SKM-1 treated with dmso at 0.1 percent for 144 hours (cell line): ENCODE results near the gene CDK5R2.
"Not testable (repeated sequence)": the region's sequence is repeated elsewhere in the genome, so short reads cannot be mapped to it uniquely, and the experiment has no call there.

Experiments used
- DNase-seq: peaks from one replicate; lab custom pipeline; 2025; ENCODE audit not compliant: unreplicated experiment; lab: John Stamatoyannopoulos, UW

Gene CDK5R2

DNA sequence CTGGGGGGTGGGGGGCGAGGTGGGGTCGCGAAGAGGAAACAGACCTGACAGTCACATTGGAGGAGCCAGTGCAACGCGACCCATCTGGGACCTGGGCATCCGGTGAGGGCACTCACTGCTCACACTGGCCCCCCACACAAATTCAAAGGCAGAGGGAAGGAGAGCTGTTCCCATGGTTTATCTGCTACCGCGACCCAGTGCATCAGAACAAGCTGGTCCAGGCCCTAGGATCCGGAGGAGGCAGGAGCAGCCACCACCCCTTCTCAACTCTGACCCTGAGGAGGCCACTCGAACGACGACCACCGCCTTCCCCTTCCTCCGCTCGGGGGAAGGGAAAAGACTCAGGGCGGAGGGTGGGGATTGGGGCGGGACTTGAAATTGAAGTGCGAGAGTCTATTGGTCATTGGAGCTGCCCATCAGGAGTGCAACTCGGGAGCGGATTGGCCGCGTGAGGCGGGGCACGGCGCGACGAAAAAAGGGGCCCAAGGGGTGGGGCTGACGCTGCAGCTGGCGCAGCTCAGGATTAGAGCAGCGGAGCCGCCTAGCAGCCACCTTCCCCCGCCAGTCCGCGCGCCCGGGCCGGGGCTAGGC, at the start of gene CDK5R2:
CDK5R2 (plus strand) TSS at position 526 of the 591 bp plus-strand sequence. CDS start 155 bp downstream, outside the sequence.
- no peak for DNase-seq

DNA sequence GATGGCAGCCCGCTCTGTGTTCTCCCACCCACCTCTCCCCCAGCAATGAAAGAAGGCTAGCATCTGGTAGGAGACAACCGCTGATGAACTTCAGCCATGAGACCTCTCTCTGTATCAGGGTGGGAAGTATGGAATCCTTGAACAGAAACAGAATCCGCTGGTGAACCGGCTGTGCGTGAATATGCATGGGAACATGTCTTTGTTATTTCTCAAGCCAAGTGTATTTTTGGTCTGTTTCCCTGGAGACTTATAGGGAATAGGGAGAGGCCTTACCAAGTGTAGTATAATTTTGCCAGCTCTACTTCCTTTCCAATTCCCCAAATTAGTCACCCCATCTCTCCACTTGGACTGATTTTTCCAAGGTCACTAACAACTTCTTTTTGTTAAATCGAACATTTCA, 48.7 kb upstream of the CDK5R2 start:
- no peak for DNase-seq

DNA sequence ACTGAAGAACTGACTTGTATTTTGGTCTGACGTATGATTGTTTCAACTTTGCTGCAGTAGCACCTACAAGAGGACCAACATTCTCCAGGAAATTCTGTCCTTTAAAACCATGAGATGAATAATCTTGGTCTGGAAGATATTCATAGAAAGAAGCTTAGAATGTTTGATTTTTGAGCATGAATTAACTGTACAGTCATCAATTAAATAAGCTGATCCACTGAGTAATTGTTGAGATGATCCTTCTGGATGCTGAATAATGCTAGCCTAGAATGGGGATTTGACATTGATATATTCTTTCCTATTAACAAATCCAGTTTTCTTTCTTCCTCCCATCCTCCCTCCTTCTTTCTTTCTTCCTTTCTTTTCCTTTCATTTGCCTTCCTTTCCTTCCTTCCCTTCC, 39.0 kb upstream of the CDK5R2 start:
- DNase-seq, result no peak

DNA sequence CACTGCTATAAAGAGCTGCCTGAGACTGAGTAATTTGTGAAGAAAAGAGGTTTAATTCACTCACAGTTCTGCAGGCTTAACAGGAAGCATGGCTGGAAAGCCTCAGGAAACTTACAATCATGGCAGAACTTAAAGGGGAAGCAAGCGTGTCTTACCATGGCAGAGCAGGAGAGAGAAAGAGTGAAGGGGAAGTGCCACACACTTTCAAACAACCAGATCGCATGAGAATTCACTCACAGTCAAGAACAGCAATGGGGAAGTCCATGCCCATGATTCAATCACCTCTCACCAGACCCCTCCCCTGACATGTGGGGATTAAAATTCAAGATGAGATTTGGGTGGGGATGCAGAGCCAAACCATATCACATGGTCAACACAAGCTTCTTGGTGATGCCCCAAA, 34.7 kb upstream of the CDK5R2 start:
- no peak for DNase-seq

DNA sequence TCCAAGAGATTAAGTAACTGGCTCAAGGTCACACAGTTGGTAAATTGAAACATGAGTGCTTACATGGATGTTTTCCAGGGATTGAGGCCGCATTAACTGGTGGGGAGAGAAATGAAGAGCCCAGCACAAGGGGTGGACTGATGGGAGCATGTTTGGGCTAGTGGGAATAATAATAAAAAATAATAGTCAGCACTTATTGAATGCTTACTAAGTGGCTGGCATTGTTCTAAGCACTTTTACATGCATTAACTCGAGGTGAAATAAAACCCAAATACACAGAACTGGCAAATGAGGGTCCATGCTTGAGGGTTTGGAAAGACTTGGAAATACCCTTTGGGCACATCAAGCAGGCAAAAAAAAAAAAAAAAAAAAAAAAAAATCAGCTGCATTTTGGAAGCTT, 34.0 kb upstream of the CDK5R2 start:
- DNase-seq, result no peak

DNA sequence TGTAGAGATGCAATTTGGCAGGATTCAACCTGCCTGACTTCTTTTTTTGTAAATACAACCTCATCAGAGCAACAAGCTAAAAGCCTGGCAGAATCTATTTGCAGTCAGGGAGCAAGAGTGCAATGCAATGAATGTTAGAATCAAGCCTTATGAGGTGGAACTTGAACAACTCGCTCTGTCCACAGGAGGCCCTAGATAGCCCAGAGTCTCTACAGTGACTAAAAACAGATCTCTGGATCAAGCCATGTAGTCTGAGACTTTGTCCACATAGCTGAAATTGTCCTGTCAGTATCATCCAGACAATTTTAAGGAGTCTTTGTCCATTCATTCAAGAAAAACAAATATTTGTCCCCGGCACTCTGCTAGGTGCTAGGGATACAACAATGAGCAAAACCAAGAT, 32.0 kb upstream of the CDK5R2 start:
- DNase-seq, result no peak

DNA sequence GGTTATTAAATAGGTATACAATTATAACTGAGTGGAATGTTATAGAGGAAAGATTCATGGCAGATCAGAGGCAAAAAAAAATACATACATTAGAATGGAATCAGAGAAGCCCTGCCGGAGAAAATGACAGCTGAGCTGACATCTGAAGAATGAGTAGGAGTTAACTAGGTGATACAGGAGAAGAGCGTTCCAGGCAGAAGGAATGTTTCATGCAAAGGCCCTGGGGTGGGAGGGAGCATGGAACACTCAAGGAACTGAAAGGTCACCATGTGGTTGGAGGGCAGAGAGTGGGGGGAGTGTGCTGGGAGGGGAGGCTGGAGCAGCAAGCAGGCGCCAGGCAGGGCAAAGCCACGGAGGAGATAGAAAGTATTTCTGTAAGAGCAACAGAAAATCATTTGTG, 31.6 kb upstream of the CDK5R2 start:
- DNase-seq, result no peak

DNA sequence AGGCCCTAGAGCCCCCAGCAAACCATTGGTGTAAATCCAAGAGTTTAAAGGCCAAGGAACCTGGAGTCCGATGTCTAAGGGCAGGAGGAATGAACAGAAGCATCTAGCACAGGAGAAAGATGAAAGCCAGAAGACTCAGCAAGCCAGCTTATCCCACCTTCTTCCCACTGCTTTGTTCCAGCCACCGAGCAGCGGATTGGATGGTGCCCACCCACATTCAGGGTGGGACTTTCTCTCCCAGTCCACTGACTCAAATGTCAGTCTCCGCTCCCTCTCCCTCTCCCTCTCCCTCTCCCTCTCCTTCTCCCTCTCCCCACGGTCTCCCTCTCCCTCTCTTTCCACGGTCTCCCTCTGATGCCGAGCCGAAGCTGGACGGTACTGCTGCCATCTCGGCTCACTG, 29.0 kb upstream of the CDK5R2 start:
- DNase-seq, result not testable (repeated sequence)

DNA sequence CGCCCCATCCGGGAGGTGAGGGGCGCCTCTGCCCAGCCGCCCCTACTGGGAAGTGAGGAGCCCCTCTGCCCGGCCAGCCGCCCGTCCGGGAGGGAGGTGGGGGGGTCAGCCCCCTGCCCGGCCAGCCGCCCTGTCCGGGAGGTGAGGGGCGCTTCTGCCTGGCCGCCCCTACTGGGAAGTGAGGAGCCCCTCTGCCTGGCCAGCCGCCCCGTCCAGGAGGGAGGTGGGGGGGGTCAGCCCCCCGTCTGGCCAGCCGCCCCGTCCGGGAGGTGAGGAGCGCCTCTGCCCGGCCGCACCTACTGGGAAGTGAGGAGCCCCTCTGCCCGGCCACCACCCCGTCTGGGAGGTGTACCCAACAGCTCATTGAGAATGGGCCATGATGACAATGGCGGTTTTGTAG, 27.7 kb upstream of the CDK5R2 start:
- not testable (repeated sequence) for DNase-seq

DNA sequence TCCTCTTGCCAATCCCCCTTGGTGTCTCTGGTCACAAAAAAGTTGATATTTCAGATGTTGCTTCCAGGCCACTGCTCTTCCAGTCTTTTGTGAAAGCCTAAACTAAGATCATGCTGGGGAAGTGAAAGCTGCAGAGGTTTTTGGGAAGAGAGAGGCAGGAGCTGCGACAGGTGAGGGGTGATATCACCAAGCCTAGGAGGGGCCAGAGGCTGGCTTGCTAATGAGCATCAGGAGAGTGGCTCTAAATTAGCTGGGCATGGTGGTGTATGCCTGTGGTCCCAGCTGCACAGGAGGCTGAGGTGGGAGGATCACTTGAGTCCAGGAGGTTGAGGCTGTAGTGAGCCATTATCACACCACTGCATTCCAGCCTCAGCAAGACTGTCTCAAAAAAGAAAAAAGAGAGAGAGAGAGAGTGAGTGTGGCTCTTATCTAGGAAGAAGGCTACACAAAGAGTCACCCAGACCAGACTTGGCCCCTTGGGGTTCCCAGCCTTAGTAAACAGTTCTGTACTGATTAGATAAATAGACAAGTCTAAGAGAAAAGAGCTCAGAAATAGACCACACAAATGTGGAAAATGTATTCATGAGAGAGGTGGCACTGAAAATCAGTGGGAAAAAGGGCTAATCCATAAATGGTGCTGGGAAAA, 14.6 kb upstream of the CDK5R2 start:
- DNase-seq, result no peak

DNA sequence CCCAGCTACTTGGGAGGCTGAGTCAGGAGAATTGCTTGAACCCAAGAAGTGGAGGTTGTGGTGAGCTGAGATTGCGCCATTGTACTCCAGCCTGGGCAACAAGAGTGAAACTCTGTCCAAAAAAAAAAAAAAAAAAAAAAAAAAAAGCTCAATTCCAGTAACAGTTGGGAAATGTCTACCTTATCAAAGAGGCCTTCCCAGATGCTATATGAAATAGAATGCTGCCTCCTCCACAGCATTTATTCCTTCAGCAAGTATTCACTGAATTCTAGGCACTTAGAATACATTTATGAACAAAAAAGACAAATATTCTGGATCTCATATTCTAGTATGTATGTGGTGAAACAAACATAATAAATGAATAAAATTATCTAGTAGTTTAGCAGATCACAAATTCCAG, 12.8 kb upstream of the CDK5R2 start:
- no peak for DNase-seq

DNA sequence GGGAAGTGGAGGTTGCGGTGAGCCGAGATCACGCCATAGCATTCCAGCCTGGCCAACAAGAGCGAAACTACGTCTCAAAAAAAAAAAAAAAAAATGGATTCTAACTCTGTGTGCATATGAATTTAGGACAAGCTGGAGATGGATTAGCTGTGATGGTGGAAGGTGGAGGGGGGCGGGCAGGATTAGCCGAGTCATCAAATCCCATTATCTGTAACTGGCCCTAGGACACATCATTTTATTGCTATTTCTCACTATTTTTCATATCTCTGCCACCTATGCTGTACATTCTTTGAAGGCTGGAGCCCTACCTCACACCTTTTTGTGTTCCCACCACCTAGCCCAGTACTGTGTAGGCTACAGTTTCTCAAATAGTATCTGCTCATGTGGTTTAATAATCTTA, 7.3 kb upstream of the CDK5R2 start:
- DNase-seq, result no peak

DNA sequence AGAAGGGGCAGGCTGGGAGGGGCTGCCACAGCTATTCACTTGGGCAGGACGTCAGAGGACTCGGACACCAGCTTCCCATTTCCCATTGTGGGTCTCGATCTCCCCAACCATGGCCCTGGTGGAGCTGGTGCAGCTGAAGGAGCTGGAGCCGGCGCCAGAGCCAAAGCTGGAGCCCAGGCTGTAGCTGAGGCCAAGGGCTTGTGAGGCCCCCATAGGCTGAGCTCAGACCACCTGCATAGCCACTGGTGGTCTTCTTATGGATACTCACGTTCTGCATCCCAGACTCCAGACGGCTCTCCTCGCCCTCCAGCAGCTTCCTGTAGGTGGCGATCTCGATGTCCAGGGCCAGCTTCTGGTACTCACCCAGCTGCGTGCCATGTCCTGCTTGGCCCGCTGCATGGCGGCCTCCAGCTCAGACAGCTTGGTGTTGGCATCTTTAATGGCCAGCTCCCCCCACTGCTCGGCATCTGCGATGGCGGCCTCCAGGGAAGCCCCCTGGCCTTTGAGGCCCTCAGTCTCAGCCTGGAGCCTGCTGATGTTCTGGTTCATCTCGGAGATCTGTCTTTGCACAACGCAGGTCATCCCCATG, 6.0 kb upstream of the CDK5R2 start:
- no peak for DNase-seq

DNA sequence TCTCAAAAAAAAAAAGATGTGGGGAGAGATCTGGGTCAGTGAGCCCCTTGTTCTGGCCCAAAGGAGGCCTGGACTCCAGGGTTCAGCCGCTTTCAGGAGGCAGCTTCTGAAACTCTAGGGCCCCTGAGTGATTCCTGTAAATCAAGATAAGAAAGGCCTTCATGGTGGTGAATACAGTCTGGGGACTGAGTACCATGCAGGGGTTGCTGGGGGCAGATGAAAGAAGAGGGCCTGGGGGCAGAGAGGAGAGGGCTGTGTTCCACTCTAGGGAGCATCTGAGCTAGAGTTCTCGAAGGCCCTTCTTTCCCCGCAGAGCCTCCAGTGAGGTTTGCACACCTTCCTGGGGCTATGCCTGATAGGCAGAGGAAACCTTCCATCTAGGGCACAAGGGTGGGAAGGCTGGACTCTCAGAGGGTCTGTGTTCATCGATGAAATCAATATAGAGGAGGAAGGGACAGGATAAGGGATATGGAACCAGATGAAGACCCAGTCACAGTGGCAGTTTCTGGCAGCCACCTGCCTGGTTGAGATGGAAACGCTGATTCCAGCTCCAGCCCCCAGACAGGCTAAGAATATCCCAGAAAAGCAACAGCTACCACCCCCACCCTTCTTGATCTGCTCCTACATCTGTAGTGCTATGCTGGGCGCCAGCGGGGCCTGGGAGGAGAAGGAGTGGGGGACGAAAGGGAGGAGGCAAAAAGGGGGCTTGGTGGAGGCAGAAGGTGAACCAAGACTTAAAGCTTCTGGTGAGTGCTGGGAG, 4.7 kb upstream of the CDK5R2 start:
- no peak for DNase-seq

DNA sequence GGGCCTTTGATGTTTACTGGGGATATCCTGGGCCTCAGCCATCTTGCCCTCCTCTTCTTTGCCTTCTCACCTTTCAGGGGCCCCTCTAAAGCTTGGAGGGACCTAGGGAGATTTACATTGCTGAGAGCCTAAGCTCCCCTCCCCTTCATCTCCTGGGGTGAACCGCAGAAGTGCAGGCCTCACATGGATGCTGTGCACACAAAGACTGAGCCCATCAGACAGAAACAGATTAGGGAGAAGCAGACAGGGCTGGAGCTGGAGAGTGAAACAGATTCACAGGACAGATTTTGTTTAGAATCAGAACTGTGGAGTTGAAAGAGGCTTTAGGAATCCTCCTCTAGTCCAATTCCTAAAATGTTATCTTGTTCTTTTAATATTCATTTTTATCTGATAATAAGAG, 3.4 kb upstream of the CDK5R2 start:
- DNase-seq, result no peak

DNA sequence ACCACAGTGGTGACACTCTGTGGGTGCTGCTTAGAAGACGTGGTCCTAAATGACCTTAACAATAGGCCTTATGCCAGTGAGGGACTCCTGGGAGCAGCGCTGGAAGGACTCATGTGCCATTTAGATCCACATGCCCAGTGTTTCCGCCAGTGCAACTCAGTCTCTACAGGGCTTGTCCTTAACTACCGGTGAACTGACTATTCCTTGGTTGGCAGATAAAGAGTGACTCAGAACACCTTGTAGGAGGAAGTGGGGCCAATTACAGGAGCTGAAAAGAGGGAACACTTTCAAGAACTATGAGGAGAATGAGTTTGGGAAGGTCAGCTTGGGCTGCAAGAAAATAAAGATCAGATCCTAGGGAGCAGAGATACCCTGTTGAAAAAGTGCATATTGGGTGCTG, 1.8 kb upstream of the CDK5R2 start:
- no peak for DNase-seq

DNA sequence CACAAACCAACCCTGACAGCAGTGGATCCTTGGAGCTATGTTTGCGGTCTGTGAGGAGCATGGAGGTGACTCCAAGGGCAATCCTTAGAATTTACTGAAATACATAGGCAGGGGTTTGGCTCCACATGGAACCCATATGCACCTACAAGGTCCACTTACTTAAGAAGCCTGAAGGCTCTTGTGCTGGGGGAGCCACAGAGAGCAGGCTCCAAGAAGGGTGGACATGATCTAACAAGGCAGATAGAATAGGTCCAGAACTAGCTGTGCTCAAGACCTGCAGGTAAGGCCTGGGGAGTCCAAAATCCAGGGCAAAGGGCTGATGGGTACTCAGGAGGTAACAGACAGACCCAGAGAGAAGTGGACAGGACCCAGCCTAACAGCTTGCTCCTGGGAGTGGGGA, 1.2 kb upstream of the CDK5R2 start:
- DNase-seq, result no peak

DNA sequence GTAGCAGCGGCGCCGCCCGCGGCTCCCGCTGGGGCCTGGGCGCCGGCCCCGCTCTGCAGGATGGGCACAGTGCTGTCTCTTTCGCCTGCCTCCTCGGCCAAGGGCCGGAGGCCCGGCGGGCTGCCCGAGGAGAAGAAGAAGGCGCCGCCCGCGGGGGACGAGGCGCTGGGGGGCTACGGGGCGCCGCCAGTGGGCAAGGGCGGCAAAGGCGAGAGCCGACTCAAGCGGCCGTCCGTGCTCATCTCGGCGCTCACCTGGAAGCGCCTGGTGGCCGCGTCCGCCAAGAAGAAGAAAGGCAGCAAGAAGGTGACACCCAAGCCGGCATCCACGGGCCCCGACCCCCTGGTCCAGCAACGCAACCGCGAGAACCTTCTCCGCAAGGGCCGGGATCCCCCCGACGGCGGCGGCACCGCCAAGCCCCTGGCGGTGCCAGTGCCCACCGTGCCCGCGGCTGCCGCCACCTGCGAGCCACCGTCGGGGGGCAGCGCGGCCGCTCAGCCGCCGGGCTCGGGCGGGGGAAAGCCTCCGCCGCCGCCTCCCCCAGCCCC, 369 bp downstream of the CDK5R2 start:
- DNase-seq, result no peak

DNA sequence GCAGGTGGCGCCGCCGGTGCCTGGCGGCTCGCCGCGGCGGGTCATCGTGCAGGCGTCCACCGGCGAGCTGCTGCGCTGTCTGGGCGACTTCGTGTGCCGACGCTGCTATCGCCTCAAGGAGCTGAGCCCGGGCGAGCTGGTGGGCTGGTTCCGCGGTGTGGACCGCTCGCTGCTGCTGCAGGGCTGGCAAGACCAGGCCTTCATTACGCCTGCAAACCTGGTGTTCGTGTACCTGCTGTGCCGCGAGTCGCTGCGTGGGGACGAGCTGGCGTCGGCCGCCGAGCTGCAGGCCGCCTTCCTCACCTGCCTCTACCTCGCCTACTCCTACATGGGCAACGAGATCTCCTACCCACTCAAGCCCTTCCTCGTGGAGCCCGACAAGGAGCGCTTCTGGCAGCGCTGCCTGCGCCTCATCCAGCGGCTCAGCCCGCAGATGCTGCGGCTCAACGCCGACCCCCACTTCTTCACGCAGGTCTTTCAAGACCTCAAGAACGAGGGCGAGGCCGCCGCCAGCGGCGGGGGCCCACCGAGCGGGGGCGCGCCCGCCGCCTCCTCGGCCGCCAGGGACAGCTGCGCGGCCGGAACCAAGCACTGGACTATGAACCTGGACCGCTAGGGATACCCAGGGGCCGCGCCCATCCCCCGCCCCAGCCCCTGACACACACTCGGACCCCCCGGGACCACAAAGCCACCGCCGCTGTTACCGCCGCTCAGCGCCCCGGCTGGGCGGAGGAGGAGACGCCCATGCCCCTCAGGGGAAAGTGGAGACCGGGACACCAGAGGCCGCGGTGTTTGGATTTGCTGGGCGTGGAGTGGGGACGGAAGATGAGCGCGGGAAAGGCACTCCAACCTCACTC, 1.1 kb downstream of the CDK5R2 start:
- no peak for DNase-seq

DNA sequence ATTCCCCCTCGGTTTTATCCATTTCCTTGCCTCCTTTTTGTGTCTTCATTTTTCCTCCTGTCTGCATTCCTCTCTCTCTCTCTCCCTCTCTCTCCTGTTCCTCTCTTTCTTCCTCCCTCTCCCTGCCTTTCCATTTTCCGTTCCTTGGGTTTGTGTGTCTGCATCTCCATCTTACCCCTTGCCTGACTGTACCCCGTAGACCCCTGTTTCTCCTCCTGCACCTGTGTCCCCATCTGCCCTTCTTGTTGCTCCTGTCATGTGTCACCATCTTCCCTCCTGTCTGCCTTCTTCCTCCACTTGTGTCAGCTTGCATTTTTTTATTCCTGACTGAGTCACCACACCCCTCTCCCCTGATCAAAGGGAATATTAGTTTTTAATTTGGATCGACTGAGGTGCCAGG, 1.8 kb downstream of the CDK5R2 start:
- no peak for DNase-seq
